ENCODE results near the gene EMC6.
"Not testable (repeated sequence)": the region's sequence is repeated elsewhere in the genome, so short reads cannot be mapped to it uniquely, and the experiment has no call there.

EMC6 gene

DNA sequence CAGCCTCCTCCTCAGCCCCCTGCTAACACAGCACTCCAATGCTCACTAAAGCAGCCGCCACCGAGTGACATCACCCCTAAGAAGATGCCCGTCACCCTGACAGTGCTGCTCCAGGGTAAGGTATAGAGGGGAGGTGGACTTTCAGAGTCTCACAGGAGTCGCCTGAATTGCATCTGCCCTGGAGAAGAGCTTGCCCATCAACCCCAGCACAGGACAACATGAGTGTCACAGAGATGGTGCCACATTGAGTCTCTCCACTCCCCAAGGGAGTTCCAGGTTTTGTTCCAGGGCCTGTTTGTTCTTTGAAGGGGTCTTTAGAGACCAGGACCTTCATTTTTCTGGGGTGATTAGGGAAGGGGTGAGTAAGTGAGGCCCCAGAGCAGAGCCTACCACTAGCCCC is 29.5 kb downstream of the EMC6 start:
- Histone ChIP-seq H2AFZ (ENCODE audit: low read depth, low read length) (no peak overlapping the region), H3K27me3 (ENCODE audit: insufficient read depth, low read length, poor library complexity) (peaks cover 8% of the 10 kb centered on the region), H3K79me2 (ENCODE audit: insufficient read depth, low read length) (no peaks in the 10 kb centered on the region), H4K20me1 (ENCODE audit: insufficient read depth, low read length) (no peaks in the 10 kb centered on the region), H3K9ac (ENCODE audit: low read depth, low read length) (no peak overlapping the region), H3K27ac (ENCODE audit: low read length) (no peak overlapping the region), H3K9me3 (ENCODE audit: insufficient read depth, low read length, severe bottlenecking) (peaks cover 3% of the 10 kb centered on the region), H3K36me3 (ENCODE audit: insufficient read depth, low read length) (no peaks in the 10 kb centered on the region), H3K4me2 (ENCODE audit: insufficient read depth, low read length) (no peak overlapping the region), H3K4me3 (ENCODE audit: low read depth in 1 of 2, low read length in 2 of 2) (no peak overlapping the region), H3K4me1 (ENCODE audit: insufficient read depth, low read length) (peaks cover 23% of the 10 kb centered on the region)
- no peak for TF ChIP-seq CTCF (IDR thresholded peaks at IDR 0.05; ENCODE audit: borderline replicate concordance, extremely low read depth, low read length, poor library complexity, severe bottlenecking)
- TF ChIP-seq EZH2 (IDR thresholded peaks at IDR 0.05; ENCODE audit: borderline replicate concordance, low read depth, low read length, severe bottlenecking): no peak
- ATAC-seq (ENCODE audit: insufficient read depth, low read depth) (no peak), DNase-seq (no peak)

DNA sequence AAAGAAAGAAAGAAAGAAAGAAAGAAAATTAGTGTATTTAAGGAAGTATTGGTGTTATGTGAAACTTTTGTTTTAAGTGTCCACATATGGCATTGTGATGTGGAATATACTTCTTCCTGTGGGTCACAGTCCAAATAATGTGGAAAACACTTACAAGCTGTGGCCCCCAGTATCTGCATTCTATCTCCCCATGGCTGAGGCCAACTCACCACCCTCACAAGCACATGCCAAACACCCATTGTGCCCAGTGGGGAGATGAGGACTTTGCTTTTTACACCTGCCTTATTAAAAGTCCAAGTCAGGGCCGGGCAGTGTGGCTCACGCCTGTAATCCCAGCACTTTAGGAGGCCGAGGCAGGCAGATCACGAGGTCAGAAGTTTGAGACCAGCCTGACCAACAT is 31.3 kb downstream of the EMC6 start:
- no peak overlapping the region for H3K27ac ChIP-seq (ENCODE audit: low read length)
- no peak overlapping the region for H3K9ac ChIP-seq (ENCODE audit: low read depth, low read length)
- H4K20me1 ChIP-seq (ENCODE audit: insufficient read depth, low read length): no peaks in the 10 kb centered on the region
- H3K36me3 ChIP-seq (ENCODE audit: insufficient read depth, low read length): no peaks in the 10 kb centered on the region
- ATAC-seq (ENCODE audit: insufficient read depth, low read depth) (no peak), DNase-seq (no peak)
- no peak overlapping the region for H3K4me3 ChIP-seq (ENCODE audit: low read depth in 1 of 2, low read length in 2 of 2)
- no peak overlapping the region for H3K4me2 ChIP-seq (ENCODE audit: insufficient read depth, low read length)
- peaks cover 3% of the 10 kb centered on the region for H3K9me3 ChIP-seq (ENCODE audit: insufficient read depth, low read length, severe bottlenecking)
- peaks cover 19% of the 10 kb centered on the region for H3K4me1 ChIP-seq (ENCODE audit: insufficient read depth, low read length)
- H3K27me3 ChIP-seq (ENCODE audit: insufficient read depth, low read length, poor library complexity): peaks cover 8% of the 10 kb centered on the region
- no peaks in the 10 kb centered on the region for H3K79me2 ChIP-seq (ENCODE audit: insufficient read depth, low read length)
- TF ChIP-seq EZH2 (IDR thresholded peaks at IDR 0.05; ENCODE audit: borderline replicate concordance, low read depth, low read length, severe bottlenecking) (no peak), CTCF (IDR thresholded peaks at IDR 0.05; ENCODE audit: borderline replicate concordance, extremely low read depth, low read length, poor library complexity, severe bottlenecking) (no peak)
- no peak overlapping the region for H2AFZ ChIP-seq (ENCODE audit: low read depth, low read length)

DNA sequence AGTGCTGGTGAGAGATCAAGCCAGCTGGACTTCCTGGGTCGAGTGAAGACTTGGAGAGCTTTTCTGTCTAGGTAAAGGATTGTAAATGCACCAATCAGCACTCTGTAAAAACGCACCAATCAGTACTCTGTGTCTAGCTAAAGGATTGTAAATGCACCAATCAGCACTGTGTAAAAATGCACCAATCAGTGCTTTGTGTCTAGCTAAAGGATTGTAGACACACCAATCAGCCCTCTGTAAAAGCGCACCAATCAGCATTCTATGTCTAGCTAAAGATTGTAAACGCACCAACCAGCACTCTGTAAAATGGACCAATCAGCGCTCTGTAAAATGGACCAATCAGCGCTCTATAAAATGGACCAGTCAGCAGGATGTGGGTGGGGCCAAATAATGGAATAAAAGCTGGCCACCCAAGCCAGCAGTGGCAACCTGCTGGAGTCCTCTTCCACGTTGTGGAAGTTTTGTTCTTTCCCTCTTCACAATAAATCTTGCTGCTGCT is 33.5 kb downstream of the EMC6 start:
- H4K20me1 ChIP-seq (ENCODE audit: insufficient read depth, low read length); H3K27me3 ChIP-seq (ENCODE audit: insufficient read depth, low read length, poor library complexity); DNase-seq; H3K9me3 ChIP-seq (ENCODE audit: insufficient read depth, low read length, severe bottlenecking); H3K27ac ChIP-seq (ENCODE audit: low read length); H3K4me1 ChIP-seq (ENCODE audit: insufficient read depth, low read length); H3K79me2 ChIP-seq (ENCODE audit: insufficient read depth, low read length); H2AFZ ChIP-seq (ENCODE audit: low read depth, low read length); H3K9ac ChIP-seq (ENCODE audit: low read depth, low read length); H3K36me3 ChIP-seq (ENCODE audit: insufficient read depth, low read length); H3K4me3 ChIP-seq (ENCODE audit: low read depth in 1 of 2, low read length in 2 of 2); H3K4me2 ChIP-seq (ENCODE audit: insufficient read depth, low read length); ATAC-seq (ENCODE audit: insufficient read depth, low read depth): not testable (repeated sequence)

DNA sequence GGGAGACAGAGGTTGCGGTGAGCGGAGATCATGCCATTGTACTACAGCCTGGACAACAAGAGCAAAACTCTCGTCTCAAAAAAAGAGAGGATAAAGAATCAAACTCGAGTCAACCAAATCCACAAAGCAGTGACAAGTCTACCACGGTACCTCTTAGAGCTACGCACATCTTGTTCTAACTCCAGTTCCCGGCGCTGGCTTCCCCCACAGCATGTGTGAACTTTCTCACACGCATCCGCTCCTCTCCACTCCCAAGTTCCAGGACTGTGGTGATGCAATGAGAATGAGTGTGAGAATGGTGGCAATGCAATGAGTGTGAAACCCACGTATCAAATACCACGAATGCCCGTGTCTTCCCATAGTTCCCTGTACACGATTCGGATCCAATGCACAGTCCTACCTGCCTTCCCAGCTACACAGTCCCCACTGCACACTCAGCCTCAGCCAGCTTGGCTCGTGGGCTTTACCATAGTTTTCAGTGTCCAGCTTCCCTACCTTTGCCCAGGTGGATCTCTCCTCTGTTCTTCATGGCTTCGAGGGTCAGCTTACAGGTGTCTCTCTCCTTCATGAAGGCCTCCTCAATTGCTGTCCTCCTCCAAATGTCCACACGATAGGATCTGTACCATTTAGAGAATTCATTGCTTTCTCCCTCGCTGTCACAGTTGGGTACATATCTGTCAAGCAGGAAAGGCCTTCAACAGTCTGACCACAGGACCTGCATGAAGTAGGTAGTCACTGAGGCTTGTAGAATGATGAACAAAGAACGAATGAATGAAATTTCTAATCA is 36.5 kb downstream of the EMC6 start:
- Histone ChIP-seq H4K20me1 (ENCODE audit: insufficient read depth, low read length) (no peaks in the 10 kb centered on the region), H2AFZ (ENCODE audit: low read depth, low read length) (no peak overlapping the region), H3K9me3 (ENCODE audit: insufficient read depth, low read length, severe bottlenecking) (no peaks in the 10 kb centered on the region), H3K4me3 (ENCODE audit: low read depth in 1 of 2, low read length in 2 of 2) (no peak overlapping the region), H3K4me2 (ENCODE audit: insufficient read depth, low read length) (no peak overlapping the region), H3K27me3 (ENCODE audit: insufficient read depth, low read length, poor library complexity) (no peaks in the 10 kb centered on the region), H3K4me1 (ENCODE audit: insufficient read depth, low read length) (no peaks in the 10 kb centered on the region), H3K9ac (ENCODE audit: low read depth, low read length) (no peak overlapping the region), H3K36me3 (ENCODE audit: insufficient read depth, low read length) (no peaks in the 10 kb centered on the region), H3K79me2 (ENCODE audit: insufficient read depth, low read length) (no peaks in the 10 kb centered on the region), H3K27ac (ENCODE audit: low read length) (no peak overlapping the region)
- TF ChIP-seq CTCF (IDR thresholded peaks at IDR 0.05; ENCODE audit: borderline replicate concordance, extremely low read depth, low read length, poor library complexity, severe bottlenecking) (no peak), EZH2 (IDR thresholded peaks at IDR 0.05; ENCODE audit: borderline replicate concordance, low read depth, low read length, severe bottlenecking) (no peak)
- no peak for ATAC-seq (ENCODE audit: insufficient read depth, low read depth)
- no peak for DNase-seq

DNA sequence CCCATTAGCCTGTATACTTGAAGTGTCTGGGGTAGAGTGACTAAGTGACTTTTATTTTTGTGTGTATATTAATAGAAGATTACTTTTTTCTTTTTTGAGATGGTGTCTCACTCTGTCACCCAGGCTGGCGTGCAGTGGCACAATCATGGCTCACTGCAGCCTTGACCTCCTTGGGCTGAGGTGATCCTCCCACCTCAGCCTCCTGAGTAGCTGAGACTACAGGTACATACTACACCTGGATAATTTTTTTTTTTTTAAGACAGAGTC is 37.0 kb downstream of the EMC6 start:
- not testable (repeated sequence) for H3K79me2 ChIP-seq (ENCODE audit: insufficient read depth, low read length); H3K9ac ChIP-seq (ENCODE audit: low read depth, low read length); H3K27ac ChIP-seq (ENCODE audit: low read length); H4K20me1 ChIP-seq (ENCODE audit: insufficient read depth, low read length); H3K4me2 ChIP-seq (ENCODE audit: insufficient read depth, low read length); H2AFZ ChIP-seq (ENCODE audit: low read depth, low read length); H3K9me3 ChIP-seq (ENCODE audit: insufficient read depth, low read length, severe bottlenecking); H3K36me3 ChIP-seq (ENCODE audit: insufficient read depth, low read length); ATAC-seq (ENCODE audit: insufficient read depth, low read depth); H3K4me3 ChIP-seq (ENCODE audit: low read depth in 1 of 2, low read length in 2 of 2); DNase-seq; H3K27me3 ChIP-seq (ENCODE audit: insufficient read depth, low read length, poor library complexity); H3K4me1 ChIP-seq (ENCODE audit: insufficient read depth, low read length)
